ENCODE measurements around the gene ANKRD40.
"Not testable (repeated sequence)": the region's sequence is repeated elsewhere in the genome, so short reads cannot be mapped to it uniquely, and the experiment has no call there.

- TF ChIP-seq CTCF (IDR thresholded peaks at IDR 0.05); EZH2 (IDR thresholded peaks at IDR 0.05; ENCODE audit: borderline replicate concordance, insufficient read depth, low read depth, low read length, poor library complexity, severe bottlenecking): not testable (repeated sequence)
Measured at GRCh38 chr17:50680543-50681262, 27.0 kb downstream of the ANKRD40 start.

All from B cell (primary cell).